H9 (cell line): Measurements from ENCODE around the gene PCBP4. TPM values are rescaled to one million over a fixed set of nuclear protein-coding genes. Genes with fewer than 3 reads are reported as not detected.

Source experiments
- DNase-seq: peaks from one replicate; pipeline ENCODE4 v3.0.0-alpha.2; 2017
- H2AFZ ChIP-seq: one replicate; pipeline ENCODE4 v1.6.1; 2013; ENCODE audit warnings: mild to moderate bottlenecking, low read length, control low read depth, moderate library complexity
- H2AK5ac ChIP-seq: 2 replicates; pipeline ENCODE4 v1.6.1; 2013; ENCODE audit warnings: low read length, control low read depth, mixed read lengths; ENCODE audit not compliant: insufficient read length
- H2BK120ac ChIP-seq: one replicate; pipeline ENCODE4 v1.6.1; 2013; ENCODE audit warnings: low read depth, mild to moderate bottlenecking, low read length, control low read depth, inconsistent platforms; ENCODE audit not compliant: poor library complexity, severe bottlenecking
- H2BK12ac ChIP-seq: 2 replicates; pipeline ENCODE4 v1.6.1; 2013; ENCODE audit warnings: low read length, control low read depth, mixed read lengths, low read depth; ENCODE audit not compliant: insufficient read length
- H2BK15ac ChIP-seq: 2 replicates; pipeline ENCODE4 v1.6.1; 2013; ENCODE audit warnings: low read depth, low read length, control low read depth
- H2BK20ac ChIP-seq: one replicate; pipeline ENCODE4 v1.6.1; 2013; ENCODE audit warnings: low read depth, mild to moderate bottlenecking, low read length, control low read depth, inconsistent platforms; ENCODE audit not compliant: poor library complexity, severe bottlenecking
- H2BK5ac ChIP-seq: 2 replicates; pipeline ENCODE4 v1.6.1; 2013; ENCODE audit warnings: low read length, control low read depth, mixed read lengths; ENCODE audit not compliant: insufficient read length
- H3K14ac ChIP-seq: 2 replicates; pipeline ENCODE4 v1.6.1; 2013; ENCODE audit warnings: low read length, control low read depth; ENCODE audit not compliant: insufficient read depth
- H3K18ac ChIP-seq: 2 replicates; pipeline ENCODE4 v1.6.1; 2013; ENCODE audit warnings: low read depth, mild to moderate bottlenecking, mixed read lengths, low read length, control low read depth; ENCODE audit not compliant: insufficient read length
- H3K23ac ChIP-seq: 2 replicates; pipeline ENCODE4 v1.6.1; 2013; ENCODE audit warnings: low read length, control low read depth, mixed read lengths, low read depth; ENCODE audit not compliant: insufficient read length
- H3K23me2 ChIP-seq: 2 replicates; pipeline ENCODE4 v1.6.1; 2013; ENCODE audit warnings: low read depth, mild to moderate bottlenecking, mixed read lengths, low read length, control low read depth; ENCODE audit not compliant: insufficient read length, poor library complexity, severe bottlenecking
- H3K27ac ChIP-seq: 2 replicates; pipeline ENCODE4 v1.5.1; 2013; ENCODE audit warnings: low read length, control low read depth, mixed read lengths, low read depth; ENCODE audit not compliant: insufficient read length
- H3K27me3 ChIP-seq: 2 replicates; pipeline ENCODE4 v1.6.1; 2013; ENCODE audit warnings: low read length, control low read depth, inconsistent platforms; ENCODE audit not compliant: insufficient read depth
- H3K4ac ChIP-seq: 2 replicates; pipeline ENCODE4 v1.6.1; 2013; ENCODE audit warnings: low read depth, mild to moderate bottlenecking, control low read depth, inconsistent platforms, low read length, moderate library complexity
- H3K4me1 ChIP-seq: 2 replicates; pipeline ENCODE4 v1.6.1; 2013; ENCODE audit warnings: low read length, control low read depth, inconsistent platforms; ENCODE audit not compliant: insufficient read depth
- H3K4me2 ChIP-seq: 2 replicates; pipeline ENCODE4 v1.6.1; 2013; ENCODE audit warnings: low read length, control low read depth, mixed read lengths; ENCODE audit not compliant: insufficient read length, insufficient read depth
- H3K56ac ChIP-seq: 2 replicates; pipeline ENCODE4 v1.6.1; 2013; ENCODE audit warnings: low read depth, mild to moderate bottlenecking, mixed read lengths, low read length, control low read depth; ENCODE audit not compliant: insufficient read length
- H3K79me1 ChIP-seq: 2 replicates; pipeline ENCODE4 v1.6.1; 2013; ENCODE audit warnings: low read depth, mild to moderate bottlenecking, moderate library complexity, low read length, control low read depth, inconsistent platforms; ENCODE audit not compliant: insufficient read depth, poor library complexity, severe bottlenecking
- H3K79me2 ChIP-seq: 2 replicates; pipeline ENCODE4 v1.6.1; 2013; ENCODE audit warnings: low read length, control low read depth, inconsistent platforms; ENCODE audit not compliant: insufficient read depth
- H3K9ac ChIP-seq: 2 replicates; pipeline ENCODE4 v1.6.1; 2013; ENCODE audit warnings: low read length, control low read depth, mixed read lengths; ENCODE audit not compliant: insufficient read length; ENCODE audit errors: extremely low read depth
- H3K9me3 ChIP-seq: one replicate; pipeline ENCODE4 v1.6.1; 2013; ENCODE audit warnings: low read depth, low read length, inconsistent platforms; ENCODE audit not compliant: control insufficient read depth
- H3T11ph ChIP-seq: one replicate; pipeline ENCODE4 v1.6.1; 2013; ENCODE audit warnings: mild to moderate bottlenecking, low read length, control low read depth, inconsistent platforms
- H4K20me1 ChIP-seq: one replicate; pipeline ENCODE4 v1.6.1; 2013; ENCODE audit not compliant: control insufficient read depth, insufficient read length, insufficient read depth
- H4K5ac ChIP-seq: 2 replicates; pipeline ENCODE4 v1.6.1; 2013; ENCODE audit warnings: low read depth, mild to moderate bottlenecking, mixed read lengths, low read length, control low read depth; ENCODE audit not compliant: insufficient read length
- H4K8ac ChIP-seq: replicated peaks from 2 replicates; pipeline ENCODE4 v1.6.1; 2013; ENCODE audit warnings: low read length, control low read depth, mixed read lengths, low read depth; ENCODE audit not compliant: insufficient read length
- H4K91ac ChIP-seq: 2 replicates; pipeline ENCODE4 v1.6.1; 2013; ENCODE audit warnings: low read depth, mild to moderate bottlenecking, moderate library complexity, mixed read lengths, low read length, control low read depth; ENCODE audit not compliant: insufficient read length
- H3K27ac Mint-ChIP-seq, 3 experiments: 2 replicates in 2 of 3; 3 replicates in 1 of 3; pipeline ENCODE4 v1.8.0; 2020 to 2021; ENCODE audit warnings: mixed read lengths in 3 of 3, mild to moderate bottlenecking in 1 of 3, moderate library complexity in 1 of 3
- H3K27me3 Mint-ChIP-seq: 2 replicates; pipeline ENCODE4 v1.8.0; 2021; ENCODE audit warnings: low read depth, mild to moderate bottlenecking, moderate library complexity, mixed read lengths
- H3K36me3 Mint-ChIP-seq, 3 experiments: 2 replicates in 2 of 3; 3 replicates in 1 of 3; pipeline ENCODE4 v1.8.0; 2020 to 2021; ENCODE audit warnings: low read depth in 3 of 3, mixed read lengths in 3 of 3; ENCODE audit not compliant: insufficient read depth in 1 of 3
- H3K4me1 Mint-ChIP-seq, 2 experiments: 2 replicates each; pipeline ENCODE4 v1.8.0; 2020; ENCODE audit warnings: mixed read lengths in 2 of 2
- H3K4me3 Mint-ChIP-seq, 2 experiments: 2 replicates in 1 of 2; 3 replicates in 1 of 2; pipeline ENCODE4 v1.8.0; 2020 to 2021; ENCODE audit warnings: mild to moderate bottlenecking in 2 of 2, mixed read lengths in 2 of 2, moderate library complexity in 1 of 2
- H3K9me3 Mint-ChIP-seq, 2 experiments: 2 replicates in 1 of 2; 3 replicates in 1 of 2; pipeline ENCODE4 v1.8.0; 2020; ENCODE audit warnings: mild to moderate bottlenecking in 2 of 2, mixed read lengths in 2 of 2, moderate library complexity in 1 of 2
- WGBS: extraction: QIAGEN DNeasy Blood & Tissue Kit; methylation state at CpG from one replicate; pipeline ENCODE4 v1.1.7; 2013; ENCODE audit warnings: missing lambda C conversion rate, low lambda C conversion rate, mixed read lengths; ENCODE audit not compliant: insufficient read length; ENCODE audit errors: extremely low coverage; 5-methylcytosine and 5-hydroxymethylcytosine counted together
- total RNA-seq: library from RNA; stranded (reverse); gene quantifications from 2 replicates; pipeline ENCODE4 v1.2.1, GENCODE V29; 2021
- TF ChIP-seq, protein P1 (sequence below): fragments of 200-600 bp; sonication (generic); conservative IDR thresholded peaks from 3 replicates; pipeline ENCODE4 v1.8.0; 2021; ENCODE audit warnings: antibody characterized with exemption, mild to moderate bottlenecking

The PCBP4 gene
- total RNA-seq, 1 experiment from 2014 or later: 24.6 TPM

- Histone ChIP-seq H3K27me3 (no peaks in the 10 kb centered on the region), H2BK15ac (no peak overlapping the region), H4K20me1 (no peaks in the 10 kb centered on the region), H3T11ph (no peak overlapping the region), H2AK5ac (no peak overlapping the region), H3K4me2 (no peak overlapping the region), H4K91ac (no peak overlapping the region), H2AFZ (no peak overlapping the region), H3K23me2 (no peaks in the 10 kb centered on the region), H2BK12ac (no peak overlapping the region), H3K23ac (no peak overlapping the region), H3K79me1 (no peaks in the 10 kb centered on the region), H3K79me2 (no peaks in the 10 kb centered on the region), H3K9ac (no peak overlapping the region), H3K4me1 (peaks cover 15% of the 10 kb centered on the region; the same call in 1 of the 2 replicates), H3K14ac (0 out of 2 replicates have a peak overlapping the region, but pooled peaks have one; percentile 31), H3K56ac (no peak overlapping the region), H3K18ac (no peak overlapping the region), H3K27ac (no peak overlapping the region), H2BK5ac (no peak overlapping the region), H4K8ac (no peak overlapping the region), H3K9me3 (no peaks in the 10 kb centered on the region), H3K4ac (no peak overlapping the region), H4K5ac (no peak overlapping the region), H2BK120ac (no peak overlapping the region), H2BK20ac (no peak overlapping the region)
- Mint-ChIP-seq H3K4me1 (peaks cover 46 to 60% of the 10 kb centered on the region in 2 experiments), H3K4me3 (no peak overlapping the region), H3K36me3 (no peaks in the 10 kb centered on the region; a peak in 1 of 7 replicates), H3K9me3 (no peaks in the 10 kb centered on the region), H3K27me3 (peaks cover 4% of the 10 kb centered on the region), H3K27ac (no peak overlapping the region; a peak in 1 of 7 replicates)
- TF ChIP-seq, protein P1, sequence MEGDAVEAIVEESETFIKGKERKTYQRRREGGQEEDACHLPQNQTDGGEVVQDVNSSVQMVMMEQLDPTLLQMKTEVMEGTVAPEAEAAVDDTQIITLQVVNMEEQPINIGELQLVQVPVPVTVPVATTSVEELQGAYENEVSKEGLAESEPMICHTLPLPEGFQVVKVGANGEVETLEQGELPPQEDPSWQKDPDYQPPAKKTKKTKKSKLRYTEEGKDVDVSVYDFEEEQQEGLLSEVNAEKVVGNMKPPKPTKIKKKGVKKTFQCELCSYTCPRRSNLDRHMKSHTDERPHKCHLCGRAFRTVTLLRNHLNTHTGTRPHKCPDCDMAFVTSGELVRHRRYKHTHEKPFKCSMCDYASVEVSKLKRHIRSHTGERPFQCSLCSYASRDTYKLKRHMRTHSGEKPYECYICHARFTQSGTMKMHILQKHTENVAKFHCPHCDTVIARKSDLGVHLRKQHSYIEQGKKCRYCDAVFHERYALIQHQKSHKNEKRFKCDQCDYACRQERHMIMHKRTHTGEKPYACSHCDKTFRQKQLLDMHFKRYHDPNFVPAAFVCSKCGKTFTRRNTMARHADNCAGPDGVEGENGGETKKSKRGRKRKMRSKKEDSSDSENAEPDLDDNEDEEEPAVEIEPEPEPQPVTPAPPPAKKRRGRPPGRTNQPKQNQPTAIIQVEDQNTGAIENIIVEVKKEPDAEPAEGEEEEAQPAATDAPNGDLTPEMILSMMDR: no peak
- WGBS: no CpG with 5 or more reads among the region's 6 CpGs
- DNase-seq: no peak
These were observed 39.5 kb upstream of the PCBP4 start for GRCh38 chr3:52006820-52007133.
